Fibroblast of upper back skin (primary cell): ENCODE results near the gene DENND2A.
"Not testable (repeated sequence)": the region's sequence is repeated elsewhere in the genome, so short reads cannot be mapped to it uniquely, and the experiment has no call there.

Source experiments
- DNase-seq: peaks from one replicate; pipeline ENCODE4 v3.0.0-alpha.2; 2013

The DENND2A gene

GRCh38 chr7:140645166-140645900 is 4.7 kb upstream of the DENND2A start:
- no peak for DNase-seq

DNA sequence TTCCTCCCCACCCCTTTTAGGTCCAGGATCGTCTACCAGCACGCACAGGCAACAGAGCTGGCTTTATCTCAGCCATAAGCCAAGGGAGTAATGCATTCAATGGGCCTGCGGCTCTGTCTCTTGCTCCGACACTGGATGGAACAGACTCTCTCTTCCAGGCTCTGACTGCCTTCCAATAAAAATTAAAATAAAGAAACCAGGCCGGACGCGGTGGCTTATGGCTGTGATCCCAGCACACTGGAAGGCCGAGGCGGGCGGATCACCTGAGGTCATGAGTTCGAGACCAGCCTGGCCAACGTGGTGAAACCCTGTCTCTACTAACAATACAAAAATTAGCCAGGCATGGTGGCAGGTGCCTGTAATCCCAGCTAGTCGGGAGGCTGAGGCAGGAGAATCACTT is 4.1 kb upstream of the DENND2A start:
- DNase-seq, result not testable (repeated sequence)

- DNase-seq, result no peak
Observed at GRCh38 chr7:140643416-140643815, 2.8 kb upstream of the DENND2A start.

- DNase-seq, result no peak
Observed at GRCh38 chr7:140641524-140642195, 1.0 kb upstream of the DENND2A start.

GRCh38 chr7:140640060-140640637 is 464 bp downstream of the DENND2A start:
- DNase-seq, result no peak

DNA sequence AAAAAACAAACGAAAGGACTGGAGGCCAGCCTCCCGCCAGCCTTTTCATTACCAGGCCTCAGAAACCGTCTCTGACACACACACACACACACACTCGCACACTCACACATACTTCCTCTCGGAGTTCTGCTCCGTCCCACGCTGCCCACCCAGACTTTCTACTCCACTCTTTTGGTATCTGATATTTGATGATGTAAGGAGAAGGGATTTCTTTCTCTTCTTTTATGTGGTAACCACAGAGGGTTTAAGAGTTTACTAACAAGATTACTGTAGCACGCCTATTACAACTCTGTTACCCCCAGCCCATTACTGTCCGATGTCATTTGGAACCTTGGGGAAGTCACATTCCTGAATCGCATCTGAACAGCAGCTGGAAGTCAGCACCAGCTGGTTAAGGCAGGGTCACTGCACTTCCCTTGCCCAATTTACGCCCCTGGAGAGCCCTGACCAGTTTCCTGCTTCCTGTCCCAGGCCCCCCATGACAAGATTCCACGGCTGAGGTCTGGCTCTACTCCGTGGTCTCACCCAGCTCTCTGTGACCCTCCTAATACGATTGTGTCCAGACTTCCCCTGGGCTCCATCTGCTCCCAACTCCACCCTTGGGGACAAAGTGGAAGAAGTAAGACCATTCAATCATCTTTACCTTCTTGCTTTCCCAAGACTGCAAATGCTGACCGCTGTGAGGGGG is 1.1 kb downstream of the DENND2A start:
- DNase-seq, result peak; percentile 86

GRCh38 chr7:140638173-140638791 is 2.3 kb downstream of the DENND2A start:
- DNase-seq, result peak; percentile 52

- no peak for DNase-seq
Observed at GRCh38 chr7:140637400-140637799, 3.2 kb downstream of the DENND2A start.

DNA sequence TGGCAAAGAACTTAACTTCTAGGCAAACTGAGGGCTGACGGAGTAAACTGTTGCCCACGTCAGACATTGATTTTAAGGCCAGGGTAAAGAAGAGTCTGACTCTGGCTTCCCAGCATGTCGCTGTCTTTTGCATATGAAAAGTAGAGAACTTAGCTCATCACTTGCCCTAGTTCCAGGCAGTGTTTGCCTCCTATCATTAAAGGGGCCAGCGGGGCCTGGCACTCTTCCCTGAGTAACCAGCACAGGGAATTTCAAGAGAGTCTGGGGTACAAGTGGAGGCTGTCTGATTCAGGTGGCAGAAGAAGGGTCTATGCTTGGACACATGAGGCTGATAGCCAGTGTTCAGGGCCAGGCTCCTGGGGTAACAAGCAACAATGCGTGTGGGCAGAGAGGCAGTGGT is 4.8 kb downstream of the DENND2A start:
- DNase-seq, result no peak

GRCh38 chr7:140635345-140635744 is 5.3 kb downstream of the DENND2A start:
- DNase-seq, result no peak

DNA sequence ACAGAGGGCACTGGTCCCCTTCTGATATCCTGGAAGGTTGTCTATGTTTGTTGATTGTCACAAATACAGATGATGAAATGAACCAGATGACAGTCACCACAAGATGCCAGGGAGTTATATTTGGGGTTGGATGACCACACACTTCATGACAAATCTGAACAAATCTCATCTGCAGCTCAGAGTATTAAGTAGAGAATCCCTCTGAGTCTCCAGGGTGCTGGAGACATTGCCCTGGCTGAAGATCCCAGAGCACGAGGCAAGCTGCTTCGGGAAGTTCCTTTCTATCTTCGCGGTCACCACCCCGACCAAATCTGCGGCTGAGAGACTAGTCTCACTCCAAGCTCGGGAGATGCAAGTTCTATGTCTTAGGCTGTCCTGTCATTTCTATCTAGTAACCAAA is 9.0 kb downstream of the DENND2A start:
- DNase-seq, result no peak

DNA sequence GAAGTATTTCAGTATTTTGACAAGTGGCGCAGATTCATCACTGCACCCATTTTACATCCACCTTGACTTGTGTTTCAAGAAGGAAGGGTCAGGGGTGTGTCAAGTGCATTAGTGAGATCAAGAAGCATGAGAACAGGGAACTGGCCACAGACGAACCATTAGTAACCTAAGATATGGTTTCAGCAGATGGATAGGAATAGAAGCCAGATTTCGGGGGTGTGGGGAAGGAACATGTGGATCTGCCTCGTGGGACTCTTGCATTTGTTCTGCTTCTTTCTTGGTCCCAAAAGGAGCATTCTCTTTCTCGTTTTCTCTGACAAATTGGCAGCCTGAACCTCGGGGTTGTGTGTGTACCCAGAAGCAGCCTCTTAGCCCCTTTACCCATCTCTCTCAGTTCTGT is 9.6 kb downstream of the DENND2A start:
- DNase-seq, result no peak

GRCh38 chr7:140625908-140626868 is 14.4 kb downstream of the DENND2A start:
- DNase-seq, result peak; percentile 99

DNA sequence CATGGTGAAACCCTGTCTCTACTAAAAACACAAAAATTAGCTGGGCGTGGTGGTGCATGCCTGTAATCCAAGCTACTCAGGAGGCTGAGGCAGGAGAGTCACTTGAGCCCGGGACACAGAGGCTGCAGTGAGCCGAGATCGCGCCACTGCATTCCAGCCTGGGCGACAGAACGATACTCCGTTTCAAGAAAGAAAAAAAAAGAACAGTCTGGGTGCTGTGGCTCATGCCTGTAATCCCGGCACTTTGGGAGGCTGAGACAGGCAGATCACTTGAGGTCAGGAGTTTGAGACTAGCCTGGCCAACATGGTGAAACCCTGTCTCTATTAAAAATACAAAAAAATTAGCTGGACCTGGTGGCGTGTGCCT is 15.4 kb downstream of the DENND2A start:
- not testable (repeated sequence) for DNase-seq

DNA sequence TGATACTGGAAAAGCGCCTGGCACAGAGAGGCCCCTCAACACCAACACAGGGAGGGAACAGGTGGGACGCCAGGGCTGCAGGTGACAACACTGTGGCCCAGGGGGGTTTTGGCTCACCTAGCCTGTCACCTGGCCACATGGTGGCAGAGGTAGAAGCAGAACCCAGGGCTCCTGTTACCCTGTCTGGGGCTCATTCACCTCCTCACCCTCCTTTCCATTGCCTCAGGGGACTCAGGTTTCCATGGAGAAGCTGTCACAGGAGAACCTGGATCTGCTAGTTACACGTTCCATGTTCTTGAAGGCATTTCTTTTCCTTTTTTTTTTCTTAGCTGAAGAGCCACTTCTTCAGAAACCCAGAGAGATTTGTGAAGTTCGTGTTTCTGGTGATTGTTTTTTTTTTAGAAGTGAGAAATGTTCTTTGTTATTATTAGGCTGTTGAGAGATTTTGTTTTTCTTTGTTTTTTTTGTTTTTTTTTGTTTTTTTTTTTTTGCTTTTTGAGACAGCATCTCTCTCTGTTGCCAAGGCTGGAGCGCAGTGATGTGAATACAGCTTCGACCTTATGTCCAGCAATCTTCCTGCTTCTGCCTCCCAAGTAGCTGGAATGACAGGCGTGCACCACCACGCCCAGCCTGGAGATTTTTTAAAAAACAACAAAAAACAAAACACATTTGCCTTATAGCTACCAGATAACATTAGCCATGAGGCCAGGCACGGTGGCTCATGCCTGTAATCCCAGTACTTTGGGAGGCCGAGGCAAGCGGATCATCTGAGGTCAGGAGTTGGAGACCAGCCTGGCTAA is 16.0 kb downstream of the DENND2A start:
- no peak for DNase-seq

DNA sequence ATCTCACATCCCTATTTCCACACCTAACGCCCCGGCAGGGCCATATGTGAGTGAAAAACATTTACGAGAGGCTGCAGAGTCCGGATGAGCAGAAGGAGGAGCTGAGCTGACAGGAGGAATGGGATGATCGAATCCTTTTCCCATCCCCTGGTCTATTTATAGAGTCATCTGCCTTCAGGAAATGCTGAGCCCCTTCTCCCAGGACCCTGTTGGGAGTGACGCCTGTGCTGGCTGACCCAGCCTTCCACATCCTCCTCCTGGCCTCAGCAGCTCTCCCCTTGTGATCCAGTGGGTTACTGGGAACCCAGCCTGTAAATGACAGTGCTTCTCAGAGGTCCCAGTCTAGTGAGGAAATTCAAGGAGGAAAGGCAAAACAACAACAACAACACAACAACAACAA is 16.6 kb downstream of the DENND2A start:
- peak; percentile 60 for DNase-seq

DNA sequence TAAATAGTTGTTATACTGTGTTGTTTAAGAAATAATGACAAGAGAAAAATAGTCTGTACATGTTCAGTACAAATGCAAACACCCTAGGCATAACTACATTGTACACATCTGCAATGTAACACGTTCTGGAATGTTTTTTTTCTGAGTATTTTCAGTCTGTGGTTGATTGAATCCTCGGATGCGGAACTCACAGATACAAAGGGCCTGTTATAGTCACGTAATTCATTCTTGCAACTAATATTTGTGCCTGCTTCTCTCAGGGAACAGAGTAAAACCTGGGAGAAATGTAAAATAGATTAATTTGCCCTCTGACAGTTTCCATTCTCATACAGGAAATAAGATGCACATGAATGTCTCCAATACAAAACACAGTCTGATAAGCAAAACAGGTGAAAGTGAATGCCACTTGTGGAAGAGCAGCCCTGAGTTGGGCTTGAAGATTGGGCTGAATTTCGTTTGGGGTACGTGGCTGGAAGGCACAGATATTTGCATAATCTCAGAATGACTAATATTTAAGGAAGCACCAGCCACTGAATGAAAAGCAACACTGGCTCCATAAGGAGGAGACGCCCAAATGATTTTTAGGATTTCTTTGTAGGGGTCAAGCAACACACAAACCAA is 19.1 kb downstream of the DENND2A start:
- peak; percentile 44 for DNase-seq

DNA sequence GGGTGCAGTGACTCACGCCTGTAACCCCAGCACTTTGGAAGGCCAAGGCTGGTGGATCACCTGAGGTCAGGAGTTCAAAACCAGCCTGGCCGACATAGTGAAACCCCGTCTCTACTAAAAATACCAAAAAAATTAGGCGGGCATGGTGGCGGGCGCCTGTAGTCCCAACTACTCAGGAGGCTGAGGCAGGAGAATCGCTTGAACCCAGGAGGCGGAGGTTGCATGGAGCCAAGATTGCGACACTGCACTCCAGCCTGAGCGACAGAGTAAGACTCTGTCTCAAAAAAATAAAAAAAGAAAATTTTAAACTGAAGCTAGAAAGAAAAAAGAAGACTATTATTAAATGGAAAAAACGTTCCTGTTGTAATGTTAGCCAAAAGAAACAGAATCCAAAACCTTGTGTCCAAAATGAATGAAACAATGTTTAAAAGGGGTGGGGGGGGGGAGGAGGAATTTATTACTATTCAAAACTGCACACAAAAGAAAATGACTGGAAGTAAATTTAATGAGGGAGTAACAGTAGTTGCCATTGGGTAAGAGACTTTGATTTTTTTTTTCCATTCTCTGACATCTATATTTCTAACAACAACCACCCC is 20.6 kb downstream of the DENND2A start:
- not testable (repeated sequence) for DNase-seq

DNA sequence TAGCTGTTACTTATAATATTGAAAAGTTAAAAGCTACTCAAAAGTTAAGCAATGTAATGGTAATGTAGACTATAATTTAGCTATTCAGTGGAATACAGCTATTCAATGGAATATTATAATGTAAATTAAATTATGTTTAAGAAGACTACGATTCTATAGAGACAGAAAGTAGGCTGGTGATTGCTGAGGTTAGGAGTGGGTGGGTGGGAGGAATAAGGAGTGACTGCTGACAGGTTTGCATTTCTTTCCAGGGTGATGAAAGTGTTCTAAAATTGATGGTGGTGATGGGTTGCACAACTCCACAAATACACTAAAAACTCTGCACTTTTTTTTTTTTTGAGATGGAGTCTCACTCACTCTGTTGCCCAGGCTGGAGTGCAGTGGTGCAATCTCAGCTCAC is 21.4 kb downstream of the DENND2A start:
- peak; percentile 44 for DNase-seq

GRCh38 chr7:140618306-140618705 is 22.3 kb downstream of the DENND2A start:
- no peak for DNase-seq
